ENCODE data around the gene MUC13.

The MUC13 gene

GRCh38 chr3:124965413-124965812 lies 30.9 kb upstream of the MUC13 start:
- no peak for DNase-seq (ENCODE audit: low read depth in 1 of 2, low spot score in 1 of 2)
- TF ChIP-seq POLR2AphosphoS5 (IDR thresholded peaks at IDR 0.05; ENCODE audit: low read depth) (no peak), REST (IDR thresholded peaks at IDR 0.05; ENCODE audit: insufficient replicate concordance, low read depth) (no peak), CTCF (IDR thresholded peaks at IDR 0.05; ENCODE audit: insufficient read depth, low read length) (no peak), GABPA (IDR thresholded peaks at IDR 0.05; ENCODE audit: low read depth) (no peak), SPI1 (IDR thresholded peaks at IDR 0.05; ENCODE audit: borderline replicate concordance, low read depth) (no peak)
- Histone ChIP-seq H3K27me3 (ENCODE audit: insufficient read depth, poor library complexity, severe bottlenecking) (no peaks in the 10 kb centered on the region), H3K4me3 (replicated peaks; ENCODE audit: insufficient read depth, low read length) (no peak overlapping the region), H3K27ac (replicated peaks) (no peak overlapping the region)

- no peak for TF ChIP-seq REST (IDR thresholded peaks at IDR 0.05; ENCODE audit: insufficient replicate concordance, low read depth)
- TF ChIP-seq CTCF (IDR thresholded peaks at IDR 0.05; ENCODE audit: insufficient read depth, low read length) = no peak
- no peak for TF ChIP-seq SPI1 (IDR thresholded peaks at IDR 0.05; ENCODE audit: borderline replicate concordance, low read depth)
- TF ChIP-seq POLR2AphosphoS5 (IDR thresholded peaks at IDR 0.05; ENCODE audit: low read depth) = no peak
- no peak for TF ChIP-seq GABPA (IDR thresholded peaks at IDR 0.05; ENCODE audit: low read depth)
- DNase-seq (ENCODE audit: low read depth in 1 of 2, low spot score in 1 of 2) = no peak
- no peaks in the 10 kb centered on the region for H3K27me3 ChIP-seq (ENCODE audit: insufficient read depth, poor library complexity, severe bottlenecking)
- no peak overlapping the region for H3K27ac ChIP-seq (replicated peaks)
- no peak overlapping the region for H3K4me3 ChIP-seq (replicated peaks; ENCODE audit: insufficient read depth, low read length)
Measured at GRCh38 chr3:124964387-124964786, 29.8 kb upstream of the MUC13 start.

- H3K4me3 ChIP-seq (replicated peaks; ENCODE audit: insufficient read depth, low read length) = no peak overlapping the region
- H3K27me3 ChIP-seq (ENCODE audit: insufficient read depth, poor library complexity, severe bottlenecking) = no peaks in the 10 kb centered on the region
- no peak overlapping the region for H3K27ac ChIP-seq (replicated peaks)
- no peak for TF ChIP-seq POLR2AphosphoS5 (IDR thresholded peaks at IDR 0.05; ENCODE audit: low read depth)
- no peak for TF ChIP-seq SPI1 (IDR thresholded peaks at IDR 0.05; ENCODE audit: borderline replicate concordance, low read depth)
- TF ChIP-seq REST (IDR thresholded peaks at IDR 0.05; ENCODE audit: insufficient replicate concordance, low read depth) = no peak
- no peak for TF ChIP-seq CTCF (IDR thresholded peaks at IDR 0.05; ENCODE audit: insufficient read depth, low read length)
- no peak for TF ChIP-seq GABPA (IDR thresholded peaks at IDR 0.05; ENCODE audit: low read depth)
- DNase-seq (ENCODE audit: low read depth in 1 of 2, low spot score in 1 of 2) = no peak
Measured at GRCh38 chr3:124963755-124964154, 29.2 kb upstream of the MUC13 start.

All from HL-60 (cell line).